ENCODE results near the gene ATP1A1. TPM values are rescaled to one million over a fixed set of nuclear protein-coding genes. Genes with fewer than 3 reads are reported as not detected.
A peak's percentile ranks its signal among the peaks of the same experiment; 100 is the strongest.

ATP1A1 gene
- polyA plus RNA-seq, 2 of the 4 experiments (the other 2 are of a cell fraction), result 119 to 171 TPM

DNA sequence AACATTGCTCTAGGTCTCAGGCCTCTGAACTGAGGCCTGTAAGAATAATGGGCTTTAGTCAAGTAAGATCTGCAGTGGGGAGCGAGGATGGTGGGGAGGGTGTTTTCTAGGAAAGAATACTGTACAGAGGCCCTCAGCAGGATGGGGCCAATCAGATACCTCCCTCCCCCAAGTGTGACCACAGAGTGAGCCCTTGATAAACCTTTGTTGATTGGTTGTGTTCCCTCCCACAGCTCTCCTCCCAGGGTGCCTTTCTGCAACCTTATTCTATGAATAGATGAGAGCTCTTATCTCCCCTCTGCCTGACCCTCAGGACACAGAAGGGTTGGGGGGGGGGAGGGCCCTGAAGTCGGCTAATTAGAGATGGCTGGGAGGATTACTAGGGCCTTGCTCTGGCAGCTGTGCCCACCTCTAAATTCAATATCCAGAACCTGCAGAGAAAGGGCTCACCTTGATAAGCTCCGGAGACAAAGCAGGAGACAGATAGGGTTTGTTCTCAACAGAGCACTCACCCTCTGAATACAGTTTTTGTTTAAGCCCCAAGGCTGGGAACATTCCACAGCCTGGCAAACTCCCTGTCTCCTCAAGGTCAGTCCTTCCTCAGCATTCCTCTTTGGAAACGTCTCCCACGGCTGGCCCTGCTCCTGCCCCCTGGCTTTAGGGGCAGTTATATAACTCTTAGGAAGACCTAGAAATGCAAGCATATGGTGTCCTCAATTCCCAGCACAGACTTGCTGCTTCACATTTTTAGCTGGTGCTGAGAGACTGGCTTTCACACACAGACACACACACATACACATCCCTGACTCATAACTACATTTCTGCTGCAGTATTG lies 42.9 kb downstream of the ATP1A1 start:
- ChIA-PET CTCF (interaction anchor here (1.2 kb wide), 1 partner anchor 277 kb away, joined by 3 read pairs; no protein-coding TSS in a partner anchor), POLR2A (no interaction called here)
- Histone ChIP-seq H3K9me3 (no peaks in the 10 kb centered on the region), H3K27ac (no peak overlapping the region), H3K4me1 (no peaks in the 10 kb centered on the region), H3K4me2 (no peak overlapping the region), H3K4me3 (no peak overlapping the region)
- FAIRE-seq, result no peak
- no peak for DNase-seq (ENCODE audit: low read depth in 1 of 2, low spot score in 1 of 2)
- WGBS (ENCODE audit: missing lambda C conversion rate), result 86% methylated on average over 5 of the region's 5 CpGs
- TF ChIP-seq HOXB5 (CRISPR knock-in tag; IDR thresholded peaks at IDR 0.05), result no peak
- ATAC-seq, result no peak

DNA sequence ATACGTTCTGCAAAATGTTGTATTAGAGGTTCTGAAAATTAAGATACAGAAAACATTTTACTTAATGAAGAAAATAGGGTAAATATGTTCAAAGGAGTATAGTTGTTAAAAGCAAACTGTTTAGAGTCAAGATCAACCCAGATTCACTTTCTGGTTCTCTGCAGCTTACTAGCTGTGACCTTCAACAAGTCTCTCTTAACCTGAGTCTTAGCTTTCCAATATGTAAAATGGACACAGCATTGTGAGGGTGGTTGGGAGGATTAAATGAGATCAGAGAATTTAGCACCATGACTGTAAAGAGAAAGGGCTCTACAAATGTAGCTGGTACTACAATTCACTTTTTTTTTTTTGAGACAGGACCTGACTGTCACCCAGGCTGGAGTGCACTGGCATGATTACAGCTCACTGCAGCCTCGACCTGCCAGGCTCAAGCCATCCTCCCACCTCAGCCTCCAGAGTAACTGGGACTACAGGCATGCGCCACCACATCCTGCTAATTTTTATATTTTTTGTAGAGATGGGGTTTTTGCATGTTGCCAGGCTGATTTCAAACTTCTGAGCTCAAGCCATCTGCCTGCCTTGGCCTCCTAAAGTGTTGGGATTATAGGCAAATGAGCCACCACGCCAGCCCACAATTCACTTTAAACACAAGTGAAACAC lies 43.9 kb downstream of the ATP1A1 start:
- WGBS (ENCODE audit: missing lambda C conversion rate), result 94% methylated on average over 4 of the region's 4 CpGs
- H3K4me2 ChIP-seq, result peak overlapping the region; percentile 90
- ChIA-PET CTCF (interaction anchor here (1.4 to 2.3 kb wide), 3 partner anchors 20 to 278 kb away, joined by 3 to 7 read pairs (median 5); no protein-coding TSS in a partner anchor), POLR2A (no interaction called here)
- no peak for FAIRE-seq
- no peak overlapping the region; a peak in 2 of 6 replicates for H3K27ac ChIP-seq
- TF ChIP-seq HOXA7 (CRISPR knock-in tag; IDR thresholded peaks at IDR 0.05) (no peak), POLR2AphosphoS2 (conservative IDR thresholded peaks at IDR 0.05; ENCODE audit: low read length) (no peak), JUN (IDR thresholded peaks at IDR 0.05) (no peak), BHLHE40 (IDR thresholded peaks at IDR 0.05; ENCODE audit: low read depth, low read length) (no peak), ESRRA (IDR thresholded peaks at IDR 0.05; ENCODE audit: borderline replicate concordance, low read length) (no peak), NFE2L2 (conservative IDR thresholded peaks at IDR 0.05; ENCODE audit: low read length) (no peak), JUNB (IDR thresholded peaks at IDR 0.05) (no peak), CEBPB (IDR thresholded peaks at IDR 0.05) (no peak), KDM5A (IDR thresholded peaks at IDR 0.05) (no peak), ZC3H11A (IDR thresholded peaks at IDR 0.05) (no peak), RFX5 (IDR thresholded peaks at IDR 0.05) (no peak), TFCP2L1 (CRISPR knock-in tag; IDR thresholded peaks at IDR 0.05) (no peak), SREBF2 (IDR thresholded peaks at IDR 0.05) (no peak)
- TF ChIP-seq, protein P1, sequence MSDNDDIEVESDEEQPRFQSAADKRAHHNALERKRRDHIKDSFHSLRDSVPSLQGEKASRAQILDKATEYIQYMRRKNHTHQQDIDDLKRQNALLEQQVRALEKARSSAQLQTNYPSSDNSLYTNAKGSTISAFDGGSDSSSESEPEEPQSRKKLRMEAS (IDR thresholded peaks at IDR 0.05), result no peak
- no peaks in the 10 kb centered on the region for H3K4me1 ChIP-seq
- H3K4me3 ChIP-seq, result peak overlapping the region; percentile 77; the same call in 2 of the 3 replicates
- no peak for ATAC-seq
- no peaks in the 10 kb centered on the region for H3K9me3 ChIP-seq
- no peak for DNase-seq (ENCODE audit: low read depth in 1 of 2, low spot score in 1 of 2)

DNA sequence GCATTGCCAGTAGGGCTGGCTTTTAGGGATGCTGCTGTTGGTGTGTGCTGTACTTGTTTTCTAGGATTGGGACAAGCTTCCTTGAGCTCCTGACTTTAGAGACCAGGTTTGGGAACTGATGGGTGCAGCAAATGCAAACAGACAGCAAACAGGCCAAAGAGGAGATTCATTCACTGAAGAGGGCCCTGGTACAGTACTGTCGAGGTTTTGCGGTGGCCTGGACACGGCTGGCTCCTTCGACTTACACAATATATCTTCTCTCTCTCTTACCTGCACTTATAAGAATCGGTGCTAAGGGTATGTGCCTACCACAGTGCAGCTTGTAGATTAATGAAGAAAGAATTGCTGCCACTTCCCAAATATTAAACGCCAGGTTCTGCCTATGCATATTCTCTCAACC lies 44.6 kb downstream of the ATP1A1 start:
- 62% methylated on average over 6 of the region's 6 CpGs for WGBS (ENCODE audit: missing lambda C conversion rate)
- no peak for TF ChIP-seq GATA3 (IDR thresholded peaks at IDR 0.05; ENCODE audit: borderline replicate concordance)
- TF ChIP-seq RARB (CRISPR knock-in tag; IDR thresholded peaks at IDR 0.05), result no peak
- no peak for TF ChIP-seq MAFK (IDR thresholded peaks at IDR 0.05; ENCODE audit: partially characterized antibody)
- no peak for TF ChIP-seq PHF8 (IDR thresholded peaks at IDR 0.05; ENCODE audit: borderline replicate concordance, low read depth)
- TF ChIP-seq ESRRA (IDR thresholded peaks at IDR 0.05; ENCODE audit: borderline replicate concordance, low read length), result no peak
- TF ChIP-seq EHF (CRISPR knock-in tag; IDR thresholded peaks at IDR 0.05), result no peak
- no peak for TF ChIP-seq TFCP2L1 (CRISPR knock-in tag; IDR thresholded peaks at IDR 0.05)
- H3K27ac ChIP-seq, result peak overlapping the region; percentile 83 to 90
- DNase-seq (ENCODE audit: low read depth in 1 of 2, low spot score in 1 of 2), result no peak
- peak overlapping the region; percentile 90 for H3K4me2 ChIP-seq
- peak overlapping the region; percentile 77 for H3K4me3 ChIP-seq
- CTCF ChIA-PET, result interaction anchor here (1.0 to 2.3 kb wide), 4 partner anchors 21 to 279 kb away, joined by 3 to 7 read pairs (median 4); no protein-coding TSS in a partner anchor
- no peak for ATAC-seq
- FAIRE-seq, result no peak
- no peaks in the 10 kb centered on the region for H3K4me1 ChIP-seq
- H3K9me3 ChIP-seq, result no peaks in the 10 kb centered on the region
- POLR2A ChIA-PET, result interaction anchor here (1.5 kb wide), 1 partner anchor 67 kb away, joined by 6 read pairs; no protein-coding TSS in a partner anchor

Measured in A549 (cell line).